GM12892 (cell line): ENCODE data around the gene GAB2.

Experiments
- POLR2A ChIP-seq: IDR thresholded peaks from 2 replicates; pipeline ENCODE4 v1.6.1; 2011; ENCODE audit warnings: low read depth, low read length, control low read depth
- POLR2AphosphoS5 ChIP-seq: IDR thresholded peaks from 2 replicates; pipeline ENCODE4 v1.6.1; 2011; ENCODE audit warnings: low read depth, low read length, control low read depth
- TAF1 ChIP-seq: IDR thresholded peaks from 2 replicates; pipeline ENCODE4 v1.6.1; 2011; ENCODE audit warnings: low read depth, mild to moderate bottlenecking, control low read depth, low read length, borderline replicate concordance

GRCh38 chr11:78205256-78205655 lies 212.4 kb downstream of the GAB2 start:
- TF ChIP-seq TAF1, result no peak
- no peak for TF ChIP-seq POLR2A
- TF ChIP-seq POLR2AphosphoS5, result no peak
